B cell (primary cell): ENCODE data around the gene BTK. TPM values are rescaled to one million over a fixed set of nuclear protein-coding genes. Genes with fewer than 3 reads are reported as not detected.
A peak's percentile ranks its signal among the peaks of the same experiment; 100 is the strongest.

Source experiments
- ATAC-seq: fragments of 200-7000 bp; cut with Tn5 transposase; one replicate; pipeline ENCODE4 v1.10.0; 2021; ENCODE audit warnings: low read depth, mild to moderate bottlenecking, moderate number of reproducible peaks, moderate library complexity
- CTCF ChIA-PET: fragments of 350-600 bp; sonication (Branson Sonifier 250); formaldehyde crosslinking; loops from one replicate; lab custom pipeline; 2021; ENCODE audit warnings: antibody characterized with exemption, inconsistent platforms; lab: Charles Lee
- POLR2A ChIA-PET: fragments of 350-600 bp; sonication (Branson Sonifier 250); formaldehyde crosslinking; loops from one replicate; lab custom pipeline; 2021; ENCODE audit warnings: antibody characterized with exemption; lab: Charles Lee
- DNase-seq: peaks from one replicate; pipeline ENCODE4 v3.0.0; 2013
- H2AFZ ChIP-seq: 2 replicates; pipeline ENCODE4 v1.6.1; 2012; ENCODE audit warnings: mild to moderate bottlenecking, low read depth, low read length; ENCODE audit not compliant: insufficient read depth, poor library complexity, severe bottlenecking
- H3K27ac ChIP-seq, 2 donors: 1 replicate in 1 of 2; 2 replicates in 1 of 2; pipeline ENCODE4 v1.5.1; 2012 to 2013; ENCODE audit warnings: low read length in 2 of 2, mild to moderate bottlenecking in 2 of 2, moderate library complexity in 1 of 2
- H3K27me3 ChIP-seq, 4 experiments: fragments of 200-600 bp in 1 of 4; sonication (generic) in 1 of 4; replicated peaks in 1 of 4; 1 replicate in 2 of 4; 2 replicates in 2 of 4; pipeline versions ENCODE4 v1.6.1 to v1.7.0; 2013 to 2016; ENCODE audit warnings: low read length in 3 of 4, mild to moderate bottlenecking in 2 of 4, mixed read lengths in 1 of 4, moderate library complexity in 1 of 4; ENCODE audit not compliant: insufficient read depth in 4 of 4, control insufficient read depth in 3 of 4; ENCODE audit errors: control extremely low read depth in 1 of 4
- H3K36me3 ChIP-seq, 2 experiments: replicated peaks in 1 of 2; 1 replicate in 1 of 2; 2 replicates in 1 of 2; pipeline versions ENCODE4 v1.6.1 to v1.7.1; 2013; ENCODE audit warnings: low read length in 1 of 2; ENCODE audit not compliant: insufficient read depth in 2 of 2, control insufficient read depth in 1 of 2; ENCODE audit errors: control extremely low read depth in 1 of 2, extremely low read depth in 1 of 2
- H3K4me1 ChIP-seq, 2 donors: fragments of 200-600 bp in 1 of 2; sonication (generic) in 1 of 2; 1 replicate in 1 of 2; 2 replicates in 1 of 2; pipeline versions ENCODE4 v1.5.1 to v1.6.1; 2013 to 2017; ENCODE audit warnings: low read length in 2 of 2; ENCODE audit not compliant: control insufficient read depth in 2 of 2, insufficient read depth in 2 of 2
- H3K4me2 ChIP-seq: replicated peaks from 2 replicates; pipeline ENCODE3; 2012; ENCODE audit warnings: mild to moderate bottlenecking, low read depth, low read length; ENCODE audit not compliant: poor library complexity, severe bottlenecking
- H3K4me3 ChIP-seq, 5 experiments: fragments of 200-600 bp in 1 of 5; sonication (generic) in 1 of 5; 1 replicate in 3 of 5; 2 replicates in 2 of 5; pipeline versions ENCODE4 v1.5.1 to v1.7.0; 2011 to 2016; ENCODE audit warnings: low read length in 4 of 5, mild to moderate bottlenecking in 4 of 5, low read depth in 2 of 5, control low read depth in 1 of 5, moderate library complexity in 1 of 5; ENCODE audit not compliant: insufficient read depth in 1 of 5; ENCODE audit errors: control extremely low read depth in 1 of 5, extremely low read depth in 1 of 5
- H3K79me2 ChIP-seq: fragments of 200-600 bp; sonication (generic); one replicate; pipeline ENCODE4 v1.6.0; 2016; ENCODE audit warnings: low read length; ENCODE audit not compliant: control insufficient read depth, insufficient read depth
- H3K9ac ChIP-seq: fragments of 200-600 bp; sonication (generic); 2 replicates; pipeline ENCODE4 v1.6.1; 2017; ENCODE audit warnings: mild to moderate bottlenecking, low read length, moderate library complexity
- H3K9me3 ChIP-seq, 3 donors: one replicate each; pipeline versions ENCODE4 v1.6.1 to v1.7.1; 2013; ENCODE audit warnings: low read length in 2 of 3; ENCODE audit not compliant: control insufficient read depth in 2 of 3, insufficient read depth in 1 of 3; ENCODE audit errors: control extremely low read depth in 1 of 3
- H4K20me1 ChIP-seq: 2 replicates; pipeline ENCODE4 v1.6.0; 2012; ENCODE audit warnings: mild to moderate bottlenecking, low read length; ENCODE audit not compliant: insufficient read depth, control insufficient read depth, poor library complexity, severe bottlenecking
- H3K27ac Mint-ChIP-seq: one replicate; pipeline ENCODE4 v1.8.0; 2021; ENCODE audit warnings: mixed read lengths
- H3K27me3 Mint-ChIP-seq: one replicate; pipeline ENCODE4 v1.8.0; 2021; ENCODE audit warnings: mixed read lengths
- H3K4me1 Mint-ChIP-seq: one replicate; pipeline ENCODE4 v1.8.0; 2021; ENCODE audit warnings: mixed read lengths
- H3K4me3 Mint-ChIP-seq: one replicate; pipeline ENCODE4 v1.8.0; 2021; ENCODE audit warnings: mixed read lengths
- H3K9me3 Mint-ChIP-seq: one replicate; pipeline ENCODE4 v1.8.0; 2022; ENCODE audit warnings: mixed read lengths; ENCODE audit not compliant: insufficient read depth
- CTCF ChIP-seq: fragments of 200-600 bp; IDR thresholded peaks from one replicate; pipeline ENCODE4 v1.8.0; 2022; ENCODE audit warnings: antibody characterized with exemption, mild to moderate bottlenecking
- EZH2 ChIP-seq: IDR thresholded peaks from 2 replicates; pipeline ENCODE4 v1.6.1; 2012; ENCODE audit warnings: borderline replicate concordance, low read depth, mild to moderate bottlenecking, moderate library complexity, low read length; ENCODE audit not compliant: insufficient read depth, poor library complexity, severe bottlenecking
- WGBS: methylation state at CpG from one replicate; pipeline ENCODE4 v1.1.5; 2013; ENCODE audit warnings: missing lambda C conversion rate; ENCODE audit not compliant: insufficient coverage; 5-methylcytosine and 5-hydroxymethylcytosine counted together
- intact Hi-C: fragments of 100-400 bp; cut with micrococcal nuclease; formaldehyde crosslinking; loops from one replicate; pipeline ENCODE4 v1.10.0; 2022
- polyA plus RNA-seq: library from polyadenylated mRNA; depleted of rRNA; stranded (reverse); fragments of >200 nt; gene quantifications from 2 replicates; pipeline ENCODE4 v1.2.3, GENCODE V29; 2012
- total RNA-seq, 2 donors: library from RNA; stranded (reverse); fragments of 120-200 nt in 1 of 2; gene quantifications; 1 replicate in 1 of 2; 2 replicates in 1 of 2; pipeline versions ENCODE4 v1.2.3 to v1.2.4, GENCODE V29; 2013 to 2022

Gene BTK
- total and polyA plus RNA-seq, 2 donors (not counting 1 experiment from before 2014, with no cell fraction given) = 166 to 235 TPM

GRCh38 chrX:101365301-101365795, 20.6 kb downstream of the BTK start:
- Histone ChIP-seq H4K20me1 (peaks cover 7% of the 10 kb centered on the region), H3K9ac (no peak overlapping the region), H3K9me3 (no peaks in the 10 kb centered on the region), H2AFZ (no peak overlapping the region), H3K36me3 (peaks cover 1 to 59% of the 10 kb centered on the region in 2 experiments), H3K27ac (peak overlapping the region in 1 of 2 donors; percentile 2), H3K4me3 (no peak overlapping the region), H3K79me2 (peaks cover 60% of the 10 kb centered on the region), H3K4me1 (peaks cover 27% of the 10 kb centered on the region in 2 donors), H3K27me3 (no peaks in the 10 kb centered on the region), H3K4me2 (no peak overlapping the region)
- ATAC-seq (no peak), DNase-seq (no peak)
- H3K9me3 Mint-ChIP-seq = no peaks in the 10 kb centered on the region
- ChIA-PET CTCF (no interaction called here), POLR2A (interaction anchor here (0.5 kb wide), 1 partner anchor 23 kb away, joined by 4 read pairs; no protein-coding TSS in a partner anchor)
- WGBS = no CpG with 5 or more reads among the region's 1 CpG
- TF ChIP-seq EZH2 (no peak), CTCF (no peak)
- H3K27me3 Mint-ChIP-seq = no peaks in the 10 kb centered on the region
- H3K4me3 Mint-ChIP-seq = no peak overlapping the region
- intact Hi-C loops = no loop called here
- no peak overlapping the region for H3K27ac Mint-ChIP-seq
- H3K4me1 Mint-ChIP-seq = peaks cover 23% of the 10 kb centered on the region

GRCh38 chrX:101362757-101363156, 23.2 kb downstream of the BTK start:
- H3K4me1 Mint-ChIP-seq = peaks cover 22% of the 10 kb centered on the region
- CTCF ChIA-PET = no interaction called here

More at GRCh38 chrX:101362757-101363156, 23.2 kb downstream of the BTK start:
- H3K4me3 Mint-ChIP-seq = no peak overlapping the region
- Histone ChIP-seq H2AFZ (no peak overlapping the region), H3K4me2 (no peak overlapping the region), H3K4me3 (no peak overlapping the region), H3K27ac (peak overlapping the region in 1 of 2 donors; percentile 40), H4K20me1 (peaks cover 7% of the 10 kb centered on the region), H3K4me1 (peaks cover 13 to 20% of the 10 kb centered on the region in 2 donors), H3K27me3 (no peaks in the 10 kb centered on the region), H3K9me3 (no peaks in the 10 kb centered on the region), H3K79me2 (peaks cover 50% of the 10 kb centered on the region), H3K36me3 (peaks cover 5 to 63% of the 10 kb centered on the region in 2 experiments), H3K9ac (no peak overlapping the region)
- H3K9me3 Mint-ChIP-seq = no peaks in the 10 kb centered on the region
- TF ChIP-seq EZH2 (no peak), CTCF (no peak)
- DNase-seq (no peak), ATAC-seq (no peak)
- H3K27ac Mint-ChIP-seq = no peak overlapping the region
- no peaks in the 10 kb centered on the region for H3K27me3 Mint-ChIP-seq
- intact Hi-C loops = no loop called here
- POLR2A ChIA-PET = no interaction called here
